Measurements from ENCODE around the gene GSKIP. TPM values are rescaled to one million over a fixed set of nuclear protein-coding genes. Genes with fewer than 3 reads are reported as not detected.

Gene GSKIP
- total RNA-seq, 4 donors from 2014 or later = 11.5 to 33.0 (median 15.7) TPM

DNA sequence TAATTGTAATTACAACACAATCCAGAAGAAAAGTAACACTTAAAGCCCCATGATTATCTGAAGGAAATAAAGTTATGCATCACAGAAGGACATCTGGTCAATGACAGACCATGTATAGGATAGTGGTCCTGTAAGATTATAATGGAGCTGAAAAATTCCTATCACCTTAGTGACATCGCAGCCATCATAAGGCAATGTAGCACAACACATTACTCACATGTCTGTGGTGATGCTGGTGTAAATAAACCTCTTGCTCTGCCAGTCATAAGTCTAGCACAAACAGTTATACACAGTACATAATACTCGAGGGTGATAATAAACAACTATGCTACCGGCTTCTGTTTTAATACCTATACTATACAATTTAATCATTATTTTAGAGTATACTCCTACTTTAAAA, 11.3 kb upstream of the GSKIP start:
- Histone ChIP-seq H3K36me3 (no peaks in the 10 kb centered on the region), H3K9me3 (no peaks in the 10 kb centered on the region)
- TF ChIP-seq, protein P1, sequence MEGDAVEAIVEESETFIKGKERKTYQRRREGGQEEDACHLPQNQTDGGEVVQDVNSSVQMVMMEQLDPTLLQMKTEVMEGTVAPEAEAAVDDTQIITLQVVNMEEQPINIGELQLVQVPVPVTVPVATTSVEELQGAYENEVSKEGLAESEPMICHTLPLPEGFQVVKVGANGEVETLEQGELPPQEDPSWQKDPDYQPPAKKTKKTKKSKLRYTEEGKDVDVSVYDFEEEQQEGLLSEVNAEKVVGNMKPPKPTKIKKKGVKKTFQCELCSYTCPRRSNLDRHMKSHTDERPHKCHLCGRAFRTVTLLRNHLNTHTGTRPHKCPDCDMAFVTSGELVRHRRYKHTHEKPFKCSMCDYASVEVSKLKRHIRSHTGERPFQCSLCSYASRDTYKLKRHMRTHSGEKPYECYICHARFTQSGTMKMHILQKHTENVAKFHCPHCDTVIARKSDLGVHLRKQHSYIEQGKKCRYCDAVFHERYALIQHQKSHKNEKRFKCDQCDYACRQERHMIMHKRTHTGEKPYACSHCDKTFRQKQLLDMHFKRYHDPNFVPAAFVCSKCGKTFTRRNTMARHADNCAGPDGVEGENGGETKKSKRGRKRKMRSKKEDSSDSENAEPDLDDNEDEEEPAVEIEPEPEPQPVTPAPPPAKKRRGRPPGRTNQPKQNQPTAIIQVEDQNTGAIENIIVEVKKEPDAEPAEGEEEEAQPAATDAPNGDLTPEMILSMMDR (IDR thresholded peaks at IDR 0.05) = no peak
- no peak for TF ChIP-seq POLR2A (IDR thresholded peaks at IDR 0.05)

GRCh38 chr14:96352708-96353107, 10.6 kb upstream of the GSKIP start:
- intact Hi-C loops (cut with DNase I; ENCODE audit: low total_unique reads) = no loop called here
- TF ChIP-seq, protein P1 (IDR thresholded peaks at IDR 0.05) = no peak
- no peak for TF ChIP-seq POLR2A (IDR thresholded peaks at IDR 0.05)
- Histone ChIP-seq H3K9me3 (no peaks in the 10 kb centered on the region), H3K27ac (no peak overlapping the region), H3K27me3 (no peaks in the 10 kb centered on the region), H3K4me1 (no peaks in the 10 kb centered on the region), H3K4me3 (no peak overlapping the region), H3K36me3 (no peaks in the 10 kb centered on the region)
- DNase-seq = no peak

More for the DNA sequence above, 11.3 kb upstream of the GSKIP start:
- H3K4me3 ChIP-seq = no peak overlapping the region
- no peaks in the 10 kb centered on the region for H3K4me1 ChIP-seq
- H3K27me3 ChIP-seq = no peaks in the 10 kb centered on the region
- no peak overlapping the region for H3K27ac ChIP-seq
- intact Hi-C loops (cut with DNase I; ENCODE audit: low total_unique reads) = no loop called here
- no peak for DNase-seq

GRCh38 chr14:96354246-96354645, 9.1 kb upstream of the GSKIP start:
- H3K27me3 ChIP-seq = no peaks in the 10 kb centered on the region
- H3K27ac ChIP-seq = no peak overlapping the region
- intact Hi-C loops (cut with DNase I; ENCODE audit: low total_unique reads) = no loop called here
- no peak for DNase-seq
- H3K36me3 ChIP-seq = no peaks in the 10 kb centered on the region
- H3K4me3 ChIP-seq = no peak overlapping the region
- TF ChIP-seq, protein P1 (IDR thresholded peaks at IDR 0.05) = no peak
- TF ChIP-seq POLR2A (IDR thresholded peaks at IDR 0.05) = no peak
- H3K9me3 ChIP-seq = no peaks in the 10 kb centered on the region
- no peaks in the 10 kb centered on the region for H3K4me1 ChIP-seq

- no peaks in the 10 kb centered on the region for H3K9me3 ChIP-seq
- H3K4me1 ChIP-seq = no peaks in the 10 kb centered on the region
- H3K27me3 ChIP-seq = no peaks in the 10 kb centered on the region
- H3K36me3 ChIP-seq = no peaks in the 10 kb centered on the region
- intact Hi-C loops (cut with DNase I; ENCODE audit: low total_unique reads) = no loop called here
- H3K27ac ChIP-seq = no peak overlapping the region
- DNase-seq = no peak
- no peak for TF ChIP-seq POLR2A (IDR thresholded peaks at IDR 0.05)
- TF ChIP-seq, protein P1 (IDR thresholded peaks at IDR 0.05) = no peak
- H3K4me3 ChIP-seq = no peak overlapping the region
These were observed 6.1 kb upstream of the GSKIP start for GRCh38 chr14:96357216-96357615.

DNA sequence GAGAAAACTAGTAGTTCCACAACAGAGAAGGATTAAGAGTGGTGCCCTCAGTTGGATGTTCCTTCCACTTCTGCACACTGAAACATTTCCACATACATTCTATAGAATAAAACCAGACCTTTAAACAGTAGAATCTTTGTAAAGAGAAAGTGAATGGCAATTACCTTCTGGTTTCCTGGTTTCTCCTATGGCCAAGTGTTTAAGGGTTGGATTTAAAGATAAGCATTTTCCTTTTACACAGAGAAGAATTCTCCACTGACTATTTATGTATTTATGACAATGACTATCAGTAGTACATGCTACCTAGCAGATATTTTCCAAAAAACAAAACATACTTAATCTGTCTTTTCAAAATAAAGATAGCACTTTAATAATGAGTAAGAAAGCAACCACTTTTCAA, 3.4 kb upstream of the GSKIP start:
- TF ChIP-seq, protein P1 (IDR thresholded peaks at IDR 0.05) = no peak
- no peak for TF ChIP-seq POLR2A (IDR thresholded peaks at IDR 0.05)
- H3K27me3 ChIP-seq = no peaks in the 10 kb centered on the region
- intact Hi-C loops (cut with DNase I; ENCODE audit: low total_unique reads) = no loop called here

More for the DNA sequence above, 3.4 kb upstream of the GSKIP start:
- H3K27ac ChIP-seq = no peak overlapping the region
- no peaks in the 10 kb centered on the region for H3K4me1 ChIP-seq
- H3K9me3 ChIP-seq = no peaks in the 10 kb centered on the region
- H3K4me3 ChIP-seq = no peak overlapping the region
- no peak for DNase-seq
- no peaks in the 10 kb centered on the region for H3K36me3 ChIP-seq

Measured in uterus (tissue), 4 donors.